Natural killer cell (primary cell): ENCODE results near the gene FAM227B. TPM values are rescaled to one million over a fixed set of nuclear protein-coding genes. Genes with fewer than 3 reads are reported as not detected.

Experiments used
- ATAC-seq, 3 donors: fragments of 150-1000 bp in 2 of 3; fragments of 200-7000 bp in 1 of 3; cut with Tn5 transposase; 1 replicate in 1 of 3; 2 replicates in 2 of 3; pipeline ENCODE4 v1.10.0; 2021; ENCODE audit warnings: mild to moderate bottlenecking in 2 of 3, moderate library complexity in 2 of 3
- DNase-seq, 2 donors: peaks; one replicate each; pipeline versions ENCODE4 v3.0.0 to v3.0.0-alpha.2; 2013 to 2021; ENCODE audit warnings: mixed read lengths in 1 of 2
- H3K27ac ChIP-seq: one replicate; pipeline ENCODE4 v1.5.1; 2013; ENCODE audit warnings: mild to moderate bottlenecking, low read length
- H3K27me3 ChIP-seq: one replicate; pipeline ENCODE4 v1.6.1; 2013; ENCODE audit warnings: low read length; ENCODE audit not compliant: control insufficient read depth, insufficient read depth
- H3K36me3 ChIP-seq: one replicate; pipeline ENCODE4 v1.6.1; 2013; ENCODE audit warnings: low read length; ENCODE audit not compliant: control insufficient read depth, insufficient read depth
- H3K4me1 ChIP-seq: one replicate; pipeline ENCODE4 v1.6.1; 2013; ENCODE audit warnings: low read length; ENCODE audit not compliant: control insufficient read depth, insufficient read depth
- H3K4me3 ChIP-seq: one replicate; pipeline ENCODE4 v1.5.1; 2013; ENCODE audit warnings: low read length
- H3K9me3 ChIP-seq: one replicate; pipeline ENCODE4 v1.6.1; 2013; ENCODE audit warnings: low read length; ENCODE audit not compliant: control insufficient read depth, insufficient read depth
- H3K27ac Mint-ChIP-seq, 2 donors: one replicate each; pipeline ENCODE4 v1.8.0; 2022; ENCODE audit warnings: mild to moderate bottlenecking in 2 of 2, mixed read lengths in 2 of 2, moderate library complexity in 1 of 2
- H3K27me3 Mint-ChIP-seq, 2 donors: one replicate each; pipeline ENCODE4 v1.8.0; 2022; ENCODE audit warnings: low read depth in 2 of 2, mixed read lengths in 2 of 2
- H3K36me3 Mint-ChIP-seq: one replicate; pipeline ENCODE4 v1.8.0; 2022; ENCODE audit warnings: mixed read lengths
- H3K4me1 Mint-ChIP-seq, 2 donors: one replicate each; pipeline ENCODE4 v1.8.0; 2022; ENCODE audit warnings: mixed read lengths in 2 of 2
- H3K4me3 Mint-ChIP-seq: one replicate; pipeline ENCODE4 v1.8.0; 2022; ENCODE audit warnings: mild to moderate bottlenecking, moderate library complexity, mixed read lengths
- H3K9me3 Mint-ChIP-seq, 2 donors: one replicate each; pipeline ENCODE4 v1.8.0; 2022; ENCODE audit warnings: mixed read lengths in 2 of 2
- WGBS: methylation state at CpG from one replicate; pipeline ENCODE4 v1.1.7; 2013; ENCODE audit warnings: missing lambda C conversion rate; ENCODE audit not compliant: insufficient coverage; 5-methylcytosine and 5-hydroxymethylcytosine counted together
- intact Hi-C: fragments of 100-400 bp; cut with micrococcal nuclease; formaldehyde crosslinking; loops from one replicate; pipeline ENCODE4 v1.14.2; 2022
- total RNA-seq, 4 donors: library from RNA; stranded (reverse); fragments of 120-200 nt in 1 of 4; gene quantifications; one replicate each; pipeline versions ENCODE4 v1.2.3 to v1.2.4, GENCODE V29; 2013 to 2022
- TF ChIP-seq, protein P1 (sequence below): fragments of 200-600 bp; IDR thresholded peaks from one replicate; pipeline ENCODE4 v1.8.0; 2022; ENCODE audit warnings: antibody characterized with exemption

FAM227B gene
- total RNA-seq, 3 donors from 2014 or later (not counting 1 experiment from before 2014, with no cell fraction given) = 3.8 to 5.0 (median 4.9) TPM

DNA sequence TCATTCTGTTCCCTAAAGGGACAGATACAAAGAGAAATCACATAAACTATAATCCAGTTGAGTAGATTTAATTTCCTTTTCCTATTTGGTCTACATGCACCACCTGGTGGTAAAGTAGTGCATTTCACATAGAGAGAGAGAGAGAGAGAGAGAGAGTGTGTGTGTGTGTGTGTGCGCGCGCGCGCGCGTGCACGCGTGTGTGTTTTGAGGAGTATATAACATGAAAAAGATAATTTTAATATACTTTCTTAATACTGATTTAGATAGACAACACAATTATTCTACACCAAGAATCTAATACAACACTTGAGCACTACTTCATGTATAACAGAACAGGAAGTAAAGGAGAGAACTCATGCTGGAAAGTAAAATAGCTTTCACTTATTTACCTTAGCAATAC lies 198.6 kb downstream of the FAM227B start:
- peak; percentile 50 to 84 (median 76) for ATAC-seq
- intact Hi-C loops = loop anchor here (1.0 to 2.0 kb wide), 2 partner anchors 187 to 561 kb away; no protein-coding TSS in a partner anchor
- Mint-ChIP-seq H3K4me1 (peaks cover 6 to 7% of the 10 kb centered on the region in 2 donors), H3K4me3 (peak overlapping the region; percentile 82), H3K9me3 (peaks cover 0 to 2% of the 10 kb centered on the region in 2 donors), H3K27ac (peak overlapping the region; percentile 86 to 90), H3K36me3 (no peaks in the 10 kb centered on the region), H3K27me3 (peaks cover 6 to 20% of the 10 kb centered on the region in 2 donors)
- Histone ChIP-seq H3K9me3 (no peaks in the 10 kb centered on the region), H3K4me3 (no peak overlapping the region), H3K27ac (no peak overlapping the region), H3K27me3 (no peaks in the 10 kb centered on the region), H3K4me1 (no peaks in the 10 kb centered on the region), H3K36me3 (no peaks in the 10 kb centered on the region)
- DNase-seq = peak; percentile 27 to 70
- TF ChIP-seq, protein P1, sequence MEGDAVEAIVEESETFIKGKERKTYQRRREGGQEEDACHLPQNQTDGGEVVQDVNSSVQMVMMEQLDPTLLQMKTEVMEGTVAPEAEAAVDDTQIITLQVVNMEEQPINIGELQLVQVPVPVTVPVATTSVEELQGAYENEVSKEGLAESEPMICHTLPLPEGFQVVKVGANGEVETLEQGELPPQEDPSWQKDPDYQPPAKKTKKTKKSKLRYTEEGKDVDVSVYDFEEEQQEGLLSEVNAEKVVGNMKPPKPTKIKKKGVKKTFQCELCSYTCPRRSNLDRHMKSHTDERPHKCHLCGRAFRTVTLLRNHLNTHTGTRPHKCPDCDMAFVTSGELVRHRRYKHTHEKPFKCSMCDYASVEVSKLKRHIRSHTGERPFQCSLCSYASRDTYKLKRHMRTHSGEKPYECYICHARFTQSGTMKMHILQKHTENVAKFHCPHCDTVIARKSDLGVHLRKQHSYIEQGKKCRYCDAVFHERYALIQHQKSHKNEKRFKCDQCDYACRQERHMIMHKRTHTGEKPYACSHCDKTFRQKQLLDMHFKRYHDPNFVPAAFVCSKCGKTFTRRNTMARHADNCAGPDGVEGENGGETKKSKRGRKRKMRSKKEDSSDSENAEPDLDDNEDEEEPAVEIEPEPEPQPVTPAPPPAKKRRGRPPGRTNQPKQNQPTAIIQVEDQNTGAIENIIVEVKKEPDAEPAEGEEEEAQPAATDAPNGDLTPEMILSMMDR = peak; percentile 82
- no CpG with 5 or more reads among the region's 9 CpGs for WGBS

DNA sequence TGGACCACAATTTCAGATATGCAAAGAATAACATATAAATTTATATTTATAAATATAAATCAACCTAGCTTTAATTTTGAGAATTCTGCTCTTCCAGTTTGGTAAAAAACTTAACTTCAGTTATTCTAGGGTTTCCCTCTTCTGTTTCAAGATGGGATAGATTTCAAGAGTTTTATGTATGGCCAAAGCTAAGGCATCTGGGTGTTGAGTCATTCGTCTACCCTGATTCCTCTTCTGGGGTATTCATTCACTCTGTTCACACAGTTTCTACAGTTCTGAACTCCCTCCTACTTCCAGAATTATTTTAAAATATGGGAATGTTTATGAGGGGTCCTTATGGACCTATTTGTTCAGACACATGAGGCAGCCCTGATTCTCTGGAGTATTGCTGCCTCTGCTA lies 201.8 kb downstream of the FAM227B start:
- Mint-ChIP-seq H3K36me3 (no peaks in the 10 kb centered on the region), H3K27ac (no peak overlapping the region), H3K27me3 (peaks cover 10 to 32% of the 10 kb centered on the region in 2 donors), H3K9me3 (peaks cover 0 to 2% of the 10 kb centered on the region in 2 donors), H3K4me3 (no peak overlapping the region), H3K4me1 (peaks cover 6 to 7% of the 10 kb centered on the region in 2 donors)
- Histone ChIP-seq H3K36me3 (no peaks in the 10 kb centered on the region), H3K9me3 (no peaks in the 10 kb centered on the region), H3K27me3 (no peaks in the 10 kb centered on the region), H3K4me3 (no peak overlapping the region), H3K27ac (no peak overlapping the region), H3K4me1 (no peaks in the 10 kb centered on the region)
- DNase-seq (no peak), ATAC-seq (no peak)
- TF ChIP-seq, protein P1 = no peak
- 88% methylated on average over 1 of the region's 1 CpG for WGBS
- intact Hi-C loops = no loop called here

DNA sequence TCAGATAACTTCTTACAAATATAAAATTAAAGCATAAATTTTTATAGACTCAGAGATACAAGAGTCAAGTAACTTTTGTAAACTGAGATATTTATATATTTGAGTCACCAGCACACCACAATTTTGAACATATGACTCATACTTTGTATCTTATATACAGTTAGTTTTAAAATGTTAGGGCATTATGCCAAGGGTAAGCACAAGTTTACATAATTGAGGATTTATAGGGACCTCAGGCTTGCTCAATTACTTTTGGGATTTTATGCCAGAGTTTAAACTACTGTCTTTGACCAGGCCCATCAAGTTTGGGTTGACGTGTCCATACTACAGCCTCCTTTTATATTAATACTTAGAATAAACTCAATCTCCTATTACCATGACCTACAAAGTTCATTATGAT lies 205.0 kb downstream of the FAM227B start:
- Histone ChIP-seq H3K27ac (no peak overlapping the region), H3K9me3 (no peaks in the 10 kb centered on the region), H3K4me3 (no peak overlapping the region), H3K27me3 (no peaks in the 10 kb centered on the region), H3K36me3 (no peaks in the 10 kb centered on the region), H3K4me1 (no peaks in the 10 kb centered on the region)
- Mint-ChIP-seq H3K4me1 (no peaks in the 10 kb centered on the region), H3K4me3 (no peak overlapping the region), H3K9me3 (no peaks in the 10 kb centered on the region), H3K27me3 (peaks cover 13 to 34% of the 10 kb centered on the region in 2 donors), H3K27ac (no peak overlapping the region), H3K36me3 (no peaks in the 10 kb centered on the region)
- WGBS = 100% methylated on average over 1 of the region's 1 CpG
- TF ChIP-seq, protein P1 = no peak
- intact Hi-C loops = no loop called here
- DNase-seq (no peak), ATAC-seq (no peak)

DNA sequence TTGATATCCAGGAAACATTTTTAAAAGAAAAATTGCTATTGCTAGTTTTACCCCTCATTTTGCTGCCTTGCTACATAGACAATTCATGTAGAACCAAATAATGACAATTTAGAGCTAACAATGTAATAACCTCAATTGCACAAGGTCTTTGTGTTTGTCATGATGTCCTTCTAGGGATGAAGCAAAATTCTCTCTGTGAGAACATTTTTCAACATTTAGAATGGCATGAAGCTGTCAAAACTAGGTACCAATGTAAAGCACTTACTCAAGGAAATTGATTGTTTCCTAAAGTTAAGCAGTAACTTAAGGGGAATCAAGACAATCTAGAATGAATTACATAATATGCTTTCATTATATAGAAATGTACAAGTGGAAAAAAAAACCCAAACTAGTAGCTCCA lies 205.5 kb downstream of the FAM227B start:
- TF ChIP-seq, protein P1 = no peak
- Histone ChIP-seq H3K27ac (no peak overlapping the region), H3K4me1 (no peaks in the 10 kb centered on the region), H3K27me3 (no peaks in the 10 kb centered on the region), H3K4me3 (no peak overlapping the region), H3K36me3 (no peaks in the 10 kb centered on the region), H3K9me3 (no peaks in the 10 kb centered on the region)
- intact Hi-C loops = no loop called here
- H3K27me3 Mint-ChIP-seq = peaks cover 14 to 39% of the 10 kb centered on the region in 2 donors
- DNase-seq = no peak
- H3K9me3 Mint-ChIP-seq = no peaks in the 10 kb centered on the region
- no peaks in the 10 kb centered on the region for H3K36me3 Mint-ChIP-seq
- H3K4me1 Mint-ChIP-seq = no peaks in the 10 kb centered on the region
- no peak overlapping the region for H3K4me3 Mint-ChIP-seq
- no peak for ATAC-seq
- H3K27ac Mint-ChIP-seq = no peak overlapping the region
